Suprapubic skin (tissue), 4 donors: ENCODE data around the gene SMAD1.

Experiments
- EP300 ChIP-seq: sonication (generic); formaldehyde crosslinking; IDR thresholded peaks from one replicate; pipeline ENCODE4 v1.6.1; 2017; ENCODE audit warnings: antibody characterized with exemption
- POLR2A ChIP-seq, 2 donors: fragments of 450-650 bp; IDR thresholded peaks; one replicate each; pipeline ENCODE4 v1.6.1; 2017; ENCODE audit warnings: antibody characterized with exemption in 2 of 2, mild to moderate bottlenecking in 2 of 2, moderate library complexity in 2 of 2
- POLR2AphosphoS5 ChIP-seq, 3 donors: sonication (generic); formaldehyde crosslinking; IDR thresholded peaks; one replicate each; pipeline ENCODE4 v1.6.1; 2017; ENCODE audit warnings: antibody characterized with exemption in 3 of 3
- TF ChIP-seq, protein P1 (sequence below), 2 donors: fragments of 200-600 bp in 1 of 2; fragments of 450-650 bp in 1 of 2; sonication (generic) in 1 of 2; IDR thresholded peaks; one replicate each; pipeline ENCODE4 v1.5.1; 2016 to 2019; ENCODE audit warnings: antibody characterized with exemption in 2 of 2, mild to moderate bottlenecking in 1 of 2, moderate library complexity in 1 of 2

- TF ChIP-seq, protein P1, sequence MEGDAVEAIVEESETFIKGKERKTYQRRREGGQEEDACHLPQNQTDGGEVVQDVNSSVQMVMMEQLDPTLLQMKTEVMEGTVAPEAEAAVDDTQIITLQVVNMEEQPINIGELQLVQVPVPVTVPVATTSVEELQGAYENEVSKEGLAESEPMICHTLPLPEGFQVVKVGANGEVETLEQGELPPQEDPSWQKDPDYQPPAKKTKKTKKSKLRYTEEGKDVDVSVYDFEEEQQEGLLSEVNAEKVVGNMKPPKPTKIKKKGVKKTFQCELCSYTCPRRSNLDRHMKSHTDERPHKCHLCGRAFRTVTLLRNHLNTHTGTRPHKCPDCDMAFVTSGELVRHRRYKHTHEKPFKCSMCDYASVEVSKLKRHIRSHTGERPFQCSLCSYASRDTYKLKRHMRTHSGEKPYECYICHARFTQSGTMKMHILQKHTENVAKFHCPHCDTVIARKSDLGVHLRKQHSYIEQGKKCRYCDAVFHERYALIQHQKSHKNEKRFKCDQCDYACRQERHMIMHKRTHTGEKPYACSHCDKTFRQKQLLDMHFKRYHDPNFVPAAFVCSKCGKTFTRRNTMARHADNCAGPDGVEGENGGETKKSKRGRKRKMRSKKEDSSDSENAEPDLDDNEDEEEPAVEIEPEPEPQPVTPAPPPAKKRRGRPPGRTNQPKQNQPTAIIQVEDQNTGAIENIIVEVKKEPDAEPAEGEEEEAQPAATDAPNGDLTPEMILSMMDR (IDR thresholded peaks at IDR 0.05) = no peak
- TF ChIP-seq POLR2A (IDR thresholded peaks at IDR 0.05) (no peak), EP300 (no peak), POLR2AphosphoS5 (IDR thresholded peaks at IDR 0.05) (no peak)
These were observed 63.4 kb downstream of the SMAD1 start for GRCh38 chr4:145545031-145545430.
